GM10266 (cell line): ENCODE data around the gene STX8.

ENCODE experiments used
- DNase-seq: peaks from one replicate; pipeline ENCODE4 v3.0.0; 2012; ENCODE audit errors: extremely low spot score
- CTCF ChIP-seq: IDR thresholded peaks from 2 replicates; pipeline ENCODE4 v1.5.1; 2012; ENCODE audit warnings: mild to moderate bottlenecking, low read depth; ENCODE audit not compliant: control insufficient read depth, insufficient read depth; ENCODE audit errors: missing control alignments

The STX8 gene

GRCh38 chr17:9215465-9215864 is 360.2 kb downstream of the STX8 start:
- no peak for TF ChIP-seq CTCF
- DNase-seq = no peak

- TF ChIP-seq CTCF = no peak
These were observed 362.3 kb downstream of the STX8 start for GRCh38 chr17:9213303-9213640.

GRCh38 chr17:9212376-9213302 is 363.0 kb downstream of the STX8 start:
- DNase-seq = no peak
- TF ChIP-seq CTCF = no peak

More at GRCh38 chr17:9213303-9213640, 362.3 kb downstream of the STX8 start:
- DNase-seq = no peak

- no peak for DNase-seq
- no peak for TF ChIP-seq CTCF
These were observed 364.4 kb downstream of the STX8 start for GRCh38 chr17:9211133-9211765.

GRCh38 chr17:9209781-9210370 is 365.7 kb downstream of the STX8 start:
- no peak for DNase-seq
- TF ChIP-seq CTCF = no peak

GRCh38 chr17:9209347-9209746 is 366.3 kb downstream of the STX8 start:
- no peak for TF ChIP-seq CTCF
- no peak for DNase-seq

- DNase-seq = no peak
- no peak for TF ChIP-seq CTCF
These were observed 367.1 kb downstream of the STX8 start for GRCh38 chr17:9208381-9209105.
